ENCODE results near the gene UBE2Q2.
A peak's percentile ranks its signal among the peaks of the same experiment; 100 is the strongest.

Gene UBE2Q2

DNA sequence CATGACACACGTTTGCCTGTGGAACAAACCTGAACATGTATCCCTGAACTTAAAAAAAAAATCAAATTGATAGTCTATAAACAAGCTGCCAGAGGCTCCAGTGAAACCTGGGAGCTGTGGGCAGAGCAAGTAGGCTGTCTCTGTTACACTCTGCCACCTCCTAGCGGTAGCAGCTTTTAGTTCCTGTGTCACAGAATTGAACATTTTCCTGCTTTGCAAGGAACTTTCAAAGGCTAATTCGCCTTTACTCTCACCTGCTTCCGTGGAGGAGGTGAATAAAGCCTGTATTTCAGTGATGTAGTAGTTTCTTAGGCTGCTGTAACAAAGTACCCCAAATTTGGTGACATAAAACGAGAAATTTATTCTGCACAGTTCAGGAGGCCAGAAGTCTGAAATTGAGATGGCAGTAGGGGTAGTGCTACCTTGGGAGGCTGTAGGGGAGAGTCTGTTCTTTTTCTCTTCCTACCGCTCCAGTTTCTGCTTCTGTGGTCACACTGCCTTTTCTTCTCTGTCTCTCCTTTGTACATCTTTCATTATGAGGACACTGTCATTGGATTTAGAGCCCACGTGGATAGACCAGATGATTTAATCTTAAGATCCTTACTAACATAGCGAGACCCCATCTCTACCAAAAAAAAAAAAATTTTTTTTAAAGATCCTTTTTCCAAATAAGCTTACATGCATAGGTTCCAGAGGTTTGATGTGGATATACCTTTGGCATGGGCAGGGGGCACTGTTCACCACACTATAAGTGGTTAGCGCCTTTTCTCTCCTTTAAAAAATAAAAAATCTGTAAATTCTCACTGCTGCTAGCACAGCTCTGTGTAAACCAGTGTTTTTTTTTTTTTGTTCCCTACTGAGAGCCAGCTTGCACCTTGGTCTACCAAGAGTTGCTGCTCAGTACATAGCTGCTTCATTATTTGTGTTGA lies 85.7 kb downstream of the UBE2Q2 start:
- TF ChIP-seq, protein P1, sequence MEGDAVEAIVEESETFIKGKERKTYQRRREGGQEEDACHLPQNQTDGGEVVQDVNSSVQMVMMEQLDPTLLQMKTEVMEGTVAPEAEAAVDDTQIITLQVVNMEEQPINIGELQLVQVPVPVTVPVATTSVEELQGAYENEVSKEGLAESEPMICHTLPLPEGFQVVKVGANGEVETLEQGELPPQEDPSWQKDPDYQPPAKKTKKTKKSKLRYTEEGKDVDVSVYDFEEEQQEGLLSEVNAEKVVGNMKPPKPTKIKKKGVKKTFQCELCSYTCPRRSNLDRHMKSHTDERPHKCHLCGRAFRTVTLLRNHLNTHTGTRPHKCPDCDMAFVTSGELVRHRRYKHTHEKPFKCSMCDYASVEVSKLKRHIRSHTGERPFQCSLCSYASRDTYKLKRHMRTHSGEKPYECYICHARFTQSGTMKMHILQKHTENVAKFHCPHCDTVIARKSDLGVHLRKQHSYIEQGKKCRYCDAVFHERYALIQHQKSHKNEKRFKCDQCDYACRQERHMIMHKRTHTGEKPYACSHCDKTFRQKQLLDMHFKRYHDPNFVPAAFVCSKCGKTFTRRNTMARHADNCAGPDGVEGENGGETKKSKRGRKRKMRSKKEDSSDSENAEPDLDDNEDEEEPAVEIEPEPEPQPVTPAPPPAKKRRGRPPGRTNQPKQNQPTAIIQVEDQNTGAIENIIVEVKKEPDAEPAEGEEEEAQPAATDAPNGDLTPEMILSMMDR (IDR thresholded peaks at IDR 0.05; ENCODE audit: extremely low read depth, missing control alignments), result peak; percentile 24
- no peak for DNase-seq (ENCODE audit: low spot score)

DNA sequence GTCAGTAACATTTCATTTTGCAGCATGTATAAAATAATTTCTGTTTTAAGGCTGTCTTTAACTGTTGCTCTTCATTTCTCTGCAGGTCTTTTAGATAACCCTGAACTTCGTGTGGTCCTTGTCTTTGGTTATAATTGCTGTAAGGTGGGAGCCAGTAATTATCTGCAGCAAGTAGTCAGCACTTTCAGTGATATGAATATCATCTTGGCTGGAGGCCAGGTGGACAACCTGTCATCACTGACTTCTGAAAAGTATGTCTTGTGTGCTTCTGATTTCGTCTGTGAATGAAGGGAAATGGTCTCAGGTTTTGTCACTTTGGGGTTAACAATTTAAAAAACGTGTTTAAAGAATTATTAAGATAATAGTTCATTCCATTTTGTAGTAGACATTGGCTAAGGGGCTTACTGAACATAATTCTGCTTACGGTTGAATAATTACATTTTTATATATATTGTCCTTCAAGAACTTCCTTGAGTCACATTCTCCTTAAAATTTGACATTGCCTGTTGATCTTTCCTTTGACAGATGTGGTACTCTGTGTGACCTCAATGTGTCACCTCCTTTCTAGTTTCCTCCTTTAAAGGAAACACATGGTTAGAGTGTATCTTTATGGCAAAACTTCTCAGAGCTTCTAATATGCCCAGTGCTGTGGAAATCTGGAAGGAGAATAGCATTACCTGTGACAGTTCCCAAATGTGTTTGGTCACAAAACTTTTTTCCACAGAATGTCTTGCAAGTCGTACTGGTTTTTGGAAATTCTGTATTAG lies 86.7 kb downstream of the UBE2Q2 start:
- DNase-seq (ENCODE audit: low spot score), result no peak
- TF ChIP-seq, protein P1 (IDR thresholded peaks at IDR 0.05; ENCODE audit: extremely low read depth, missing control alignments), result no peak

DNA sequence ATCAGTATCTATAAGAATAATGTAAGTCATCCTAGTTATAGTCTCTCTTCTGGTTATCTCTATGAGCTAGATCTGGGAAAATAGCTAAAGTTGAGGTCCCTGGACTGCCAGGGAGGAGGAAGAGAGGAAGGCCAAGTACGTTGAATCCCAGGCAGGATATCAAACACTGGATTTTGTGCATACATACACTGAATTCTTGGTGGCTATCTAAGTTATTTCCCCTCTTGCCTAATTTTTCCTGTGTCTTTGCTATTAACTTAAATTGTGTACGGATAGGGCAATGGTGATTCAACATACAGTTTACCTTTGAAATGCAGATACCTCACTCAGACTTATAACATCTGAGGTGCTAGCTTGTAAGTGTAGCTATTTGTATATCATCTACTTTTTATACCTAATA lies 87.6 kb downstream of the UBE2Q2 start:
- TF ChIP-seq, protein P1 (IDR thresholded peaks at IDR 0.05; ENCODE audit: extremely low read depth, missing control alignments), result no peak
- DNase-seq (ENCODE audit: low spot score), result no peak

DNA sequence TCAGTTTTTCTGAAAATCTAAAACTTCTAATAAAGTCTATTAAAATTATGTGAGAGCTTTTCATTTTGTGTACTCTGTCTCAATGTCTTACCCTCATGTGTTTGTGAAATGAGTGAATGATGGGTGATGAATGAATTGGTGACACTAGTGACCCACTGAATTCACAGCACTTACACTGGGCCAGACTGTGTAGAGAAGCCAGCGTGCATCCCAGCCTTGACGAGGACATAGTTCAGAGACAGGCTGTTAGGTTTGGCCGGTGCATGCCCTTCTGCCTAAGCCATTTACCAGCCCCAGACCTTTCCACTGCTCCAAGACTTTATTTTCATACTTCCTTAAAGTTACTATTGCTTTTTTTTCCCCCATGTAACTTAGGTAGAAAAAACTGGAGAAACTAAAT lies 99.2 kb downstream of the UBE2Q2 start:
- no peak for DNase-seq (ENCODE audit: low spot score)
- TF ChIP-seq, protein P1 (IDR thresholded peaks at IDR 0.05; ENCODE audit: extremely low read depth, missing control alignments), result no peak

DNA sequence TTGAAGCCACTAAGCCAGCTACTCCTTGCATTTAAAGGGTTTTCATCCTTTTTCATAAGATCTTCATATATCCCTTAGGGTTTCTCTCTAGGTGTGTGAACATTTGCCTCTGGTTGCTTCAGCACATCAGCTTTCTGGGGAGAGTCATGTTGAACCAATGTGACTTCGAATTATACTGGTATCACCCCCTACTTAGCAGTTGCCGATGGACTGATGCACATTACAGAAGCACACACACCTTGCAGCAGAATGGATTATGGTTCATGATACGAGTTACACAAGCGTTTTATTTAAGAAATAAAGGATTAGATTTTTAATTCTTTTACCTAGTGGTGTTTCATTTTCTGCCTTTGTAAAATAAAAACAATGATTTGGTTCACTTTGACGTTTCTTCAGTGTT lies 100.0 kb downstream of the UBE2Q2 start:
- TF ChIP-seq, protein P1 (IDR thresholded peaks at IDR 0.05; ENCODE audit: extremely low read depth, missing control alignments), result no peak
- DNase-seq (ENCODE audit: low spot score), result no peak

DNA sequence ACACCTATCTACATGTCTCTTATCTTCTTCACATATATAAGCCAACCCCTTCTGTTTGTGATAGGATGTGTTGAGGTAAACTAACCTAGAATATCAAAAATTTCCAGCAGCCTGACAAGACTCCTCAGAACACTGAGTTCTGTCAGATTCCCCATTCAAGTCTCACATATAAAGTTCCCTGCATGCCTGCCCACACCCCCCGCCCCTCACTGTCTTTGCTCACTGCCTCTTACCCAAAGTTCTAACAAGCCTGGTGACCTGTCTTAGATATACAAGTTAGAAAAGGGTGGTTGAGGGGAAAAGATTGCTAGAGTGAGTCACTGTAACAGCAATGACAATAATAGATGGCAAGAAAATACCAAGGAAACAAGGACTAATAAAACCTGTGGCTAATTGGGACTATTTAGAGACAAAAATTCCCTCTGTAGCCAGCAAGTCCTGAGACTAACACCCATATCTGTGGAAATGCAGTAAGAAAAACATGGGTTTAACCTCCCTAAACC lies 100.5 kb downstream of the UBE2Q2 start:
- TF ChIP-seq, protein P1 (IDR thresholded peaks at IDR 0.05; ENCODE audit: extremely low read depth, missing control alignments), result no peak
- no peak for DNase-seq (ENCODE audit: low spot score)

DNA sequence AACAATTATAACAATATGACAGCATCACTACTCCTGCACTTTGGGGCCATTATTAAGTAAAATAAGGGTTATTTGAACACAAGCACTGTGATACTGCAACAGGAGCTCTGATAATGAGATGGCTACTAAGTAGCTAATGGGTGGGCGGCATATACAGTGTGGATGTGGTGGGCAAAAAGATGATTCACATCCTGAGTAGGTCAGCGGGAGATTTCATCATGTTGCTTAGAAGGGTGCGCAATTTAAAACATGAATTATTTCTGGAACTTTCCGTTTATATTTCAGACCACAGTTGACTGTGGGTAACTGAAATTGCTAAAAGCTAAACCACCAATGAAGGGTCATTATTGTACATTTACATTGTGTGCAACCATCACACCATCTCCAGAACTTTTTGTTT lies 102.7 kb downstream of the UBE2Q2 start:
- TF ChIP-seq, protein P1 (IDR thresholded peaks at IDR 0.05; ENCODE audit: extremely low read depth, missing control alignments), result no peak
- DNase-seq (ENCODE audit: low spot score), result no peak

Measured in GM20000 (cell line).